Type B pancreatic cell (in vitro differentiated cells): Measurements from ENCODE around the gene DYTN. TPM values are rescaled to one million over a fixed set of nuclear protein-coding genes. Genes with fewer than 3 reads are reported as not detected.

Experiments
- DNase-seq: peaks from one replicate; pipeline ENCODE4 v3.0.0; 2021; ENCODE audit warnings: mixed read lengths; ENCODE audit not compliant: unreplicated experiment; ENCODE audit errors: extremely low spot score
- H3K27ac Mint-ChIP-seq: 2 replicates; pipeline ENCODE4 v1.8.0; 2021; ENCODE audit warnings: mild to moderate bottlenecking, mixed read lengths
- H3K27me3 Mint-ChIP-seq: 2 replicates; pipeline ENCODE4 v1.8.0; 2021; ENCODE audit warnings: mixed read lengths
- H3K36me3 Mint-ChIP-seq: 2 replicates; pipeline ENCODE4 v1.8.0; 2021; ENCODE audit warnings: mixed read lengths
- H3K4me1 Mint-ChIP-seq: one replicate; pipeline ENCODE4 v1.8.0; 2021; ENCODE audit warnings: mixed read lengths; ENCODE audit not compliant: unreplicated experiment
- H3K4me3 Mint-ChIP-seq: 2 replicates; pipeline ENCODE4 v1.8.0; 2021; ENCODE audit warnings: mild to moderate bottlenecking, mixed read lengths
- H3K9me3 Mint-ChIP-seq: 2 replicates; pipeline ENCODE4 v1.8.0; 2021; ENCODE audit warnings: mixed read lengths
- total RNA-seq: library from RNA; stranded (reverse); gene quantifications from 2 replicates; pipeline ENCODE4 v1.2.1, GENCODE V29; 2021; ENCODE audit warnings: low replicate concordance
- TF ChIP-seq, protein P1 (sequence below): fragments of 200-600 bp; sonication (generic); conservative IDR thresholded peaks from 2 replicates; pipeline ENCODE4 v1.5.0; 2021; ENCODE audit warnings: antibody characterized with exemption, mild to moderate bottlenecking

DYTN gene
- total RNA-seq, 1 donor from 2014 or later, result not detected

DNA sequence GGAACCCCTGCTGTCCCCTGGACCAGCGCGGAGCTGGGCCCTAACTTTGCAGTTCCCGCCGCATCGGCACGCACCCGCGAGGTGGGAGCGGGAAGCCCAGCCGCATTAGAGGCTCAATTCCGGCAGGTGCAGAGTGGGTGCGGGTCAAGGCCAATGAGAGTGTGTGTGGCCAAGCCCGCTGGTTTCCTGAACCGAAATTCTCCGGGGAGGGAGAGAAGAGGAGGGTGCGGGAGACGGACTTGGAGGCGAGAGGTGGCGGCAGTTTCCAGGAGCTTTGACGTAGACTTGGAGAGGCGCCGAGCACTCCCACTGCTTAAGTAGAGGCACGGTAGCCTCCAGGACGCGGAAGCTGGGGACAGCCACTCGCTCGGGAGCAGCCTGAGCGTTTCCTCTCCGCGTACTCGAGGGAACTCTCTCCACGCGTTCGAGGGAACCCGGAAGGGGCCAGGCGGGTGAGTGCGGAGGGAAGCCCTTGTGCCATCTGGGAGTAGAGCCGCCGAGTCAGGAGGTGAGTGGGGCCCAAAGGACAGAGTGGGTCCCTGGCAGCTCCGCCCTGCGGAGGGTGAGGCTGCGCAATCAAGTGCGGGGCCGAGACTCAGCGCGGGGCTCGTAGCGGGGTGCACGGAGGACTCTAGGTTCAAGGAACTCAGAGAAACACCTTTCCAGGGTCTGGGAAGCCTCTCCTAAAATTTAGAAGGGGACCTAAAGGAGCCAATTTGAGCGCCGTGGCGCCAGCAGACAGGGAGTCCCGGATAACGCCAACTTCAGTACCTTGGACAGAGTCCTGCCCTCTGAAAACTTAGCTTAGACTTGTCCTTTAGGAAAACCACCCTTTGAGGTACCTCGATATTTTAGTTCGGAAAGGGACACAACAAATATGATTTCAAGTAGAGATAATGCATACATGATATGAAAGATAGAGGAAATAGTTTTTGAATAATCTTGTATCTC is 75.8 kb downstream of the DYTN start, which contains the start of gene FAM237A:
TSS of gene FAM237A (plus strand) at position 413 of the 951 bp plus-strand sequence. CDS start 1,750 bp downstream, outside the sequence.
- no peaks in the 10 kb centered on the region for H3K36me3 Mint-ChIP-seq
- no peaks in the 10 kb centered on the region for H3K9me3 Mint-ChIP-seq
- peak within 1 kb of the TSS; percentile 60 for H3K4me3 Mint-ChIP-seq
- TF ChIP-seq, protein P1, sequence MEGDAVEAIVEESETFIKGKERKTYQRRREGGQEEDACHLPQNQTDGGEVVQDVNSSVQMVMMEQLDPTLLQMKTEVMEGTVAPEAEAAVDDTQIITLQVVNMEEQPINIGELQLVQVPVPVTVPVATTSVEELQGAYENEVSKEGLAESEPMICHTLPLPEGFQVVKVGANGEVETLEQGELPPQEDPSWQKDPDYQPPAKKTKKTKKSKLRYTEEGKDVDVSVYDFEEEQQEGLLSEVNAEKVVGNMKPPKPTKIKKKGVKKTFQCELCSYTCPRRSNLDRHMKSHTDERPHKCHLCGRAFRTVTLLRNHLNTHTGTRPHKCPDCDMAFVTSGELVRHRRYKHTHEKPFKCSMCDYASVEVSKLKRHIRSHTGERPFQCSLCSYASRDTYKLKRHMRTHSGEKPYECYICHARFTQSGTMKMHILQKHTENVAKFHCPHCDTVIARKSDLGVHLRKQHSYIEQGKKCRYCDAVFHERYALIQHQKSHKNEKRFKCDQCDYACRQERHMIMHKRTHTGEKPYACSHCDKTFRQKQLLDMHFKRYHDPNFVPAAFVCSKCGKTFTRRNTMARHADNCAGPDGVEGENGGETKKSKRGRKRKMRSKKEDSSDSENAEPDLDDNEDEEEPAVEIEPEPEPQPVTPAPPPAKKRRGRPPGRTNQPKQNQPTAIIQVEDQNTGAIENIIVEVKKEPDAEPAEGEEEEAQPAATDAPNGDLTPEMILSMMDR, result no peak
- DNase-seq, result peak; percentile 73
- no peaks in the 10 kb centered on the region for H3K4me1 Mint-ChIP-seq
- H3K27me3 Mint-ChIP-seq, result peaks cover 29% of the 10 kb centered on the region
- H3K27ac Mint-ChIP-seq, result no peak within 1 kb of the TSS

GRCh38 chr2:206641226-206641625 is 77.0 kb downstream of the DYTN start:
- TF ChIP-seq, protein P1, result no peak
- Mint-ChIP-seq H3K36me3 (no peaks in the 10 kb centered on the region), H3K27ac (no peak overlapping the region), H3K4me3 (no peak overlapping the region), H3K9me3 (no peaks in the 10 kb centered on the region), H3K4me1 (no peaks in the 10 kb centered on the region), H3K27me3 (peaks cover 23% of the 10 kb centered on the region)
- no peak for DNase-seq

DNA sequence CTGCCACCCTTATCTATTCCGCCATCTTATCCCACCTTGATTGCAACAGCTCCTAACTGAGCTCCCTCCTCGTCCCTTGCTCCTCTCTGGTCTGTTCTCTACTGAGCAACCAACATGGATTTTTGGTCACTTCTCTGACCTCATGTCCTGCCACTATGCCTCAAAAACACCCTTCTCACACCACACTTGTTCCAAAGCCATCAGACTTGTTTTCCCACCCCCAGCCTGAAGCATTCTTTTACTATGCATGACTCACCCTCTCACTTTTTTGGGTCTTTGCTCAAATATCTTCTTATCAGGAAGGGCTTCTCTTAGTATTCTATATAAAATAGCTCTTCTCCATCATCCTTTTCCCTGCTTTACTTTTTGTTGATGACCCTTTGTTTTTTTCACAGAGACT is 78.6 kb downstream of the DYTN start:
- Mint-ChIP-seq H3K4me3 (no peak overlapping the region), H3K36me3 (no peaks in the 10 kb centered on the region), H3K4me1 (no peaks in the 10 kb centered on the region), H3K9me3 (no peaks in the 10 kb centered on the region), H3K27ac (no peak overlapping the region), H3K27me3 (peaks cover 18% of the 10 kb centered on the region)
- no peak for DNase-seq
- TF ChIP-seq, protein P1, result no peak

DNA sequence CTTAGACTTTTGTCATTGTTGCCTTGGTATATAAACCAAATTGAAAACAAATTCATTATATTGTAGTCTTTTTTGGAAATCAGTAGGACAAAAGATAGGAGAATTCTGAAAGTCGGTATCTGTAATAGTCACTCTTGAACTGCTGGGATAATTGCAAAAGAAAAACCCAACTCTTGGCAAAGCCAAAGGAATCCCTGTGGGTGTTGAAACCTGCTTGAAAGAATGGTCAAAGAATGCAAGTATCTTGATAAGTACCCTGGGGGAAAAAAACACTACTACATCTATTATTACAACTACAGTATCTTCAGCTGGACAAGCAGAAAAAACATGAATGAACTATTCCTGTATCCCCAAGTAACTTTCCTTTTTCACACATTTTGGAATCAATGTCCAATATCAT is 83.2 kb downstream of the DYTN start:
- Mint-ChIP-seq H3K4me3 (no peak overlapping the region), H3K27me3 (peaks cover 12% of the 10 kb centered on the region), H3K4me1 (no peaks in the 10 kb centered on the region), H3K27ac (no peak overlapping the region), H3K36me3 (no peaks in the 10 kb centered on the region), H3K9me3 (no peaks in the 10 kb centered on the region)
- TF ChIP-seq, protein P1, result no peak
- no peak for DNase-seq

GRCh38 chr2:206631340-206631739 is 86.9 kb downstream of the DYTN start:
- TF ChIP-seq, protein P1, result no peak
- no peak for DNase-seq
- Mint-ChIP-seq H3K36me3 (no peaks in the 10 kb centered on the region), H3K4me1 (no peaks in the 10 kb centered on the region), H3K9me3 (no peaks in the 10 kb centered on the region), H3K4me3 (no peak overlapping the region), H3K27me3 (peaks cover 41% of the 10 kb centered on the region), H3K27ac (no peak overlapping the region)
